IMR-90 (cell line): ENCODE measurements around the gene TSNAXIP1.

Source experiments
- BHLHE40 ChIP-seq: fragments of 150-350 bp; IDR thresholded peaks from 2 replicates; pipeline ENCODE4 v1.6.1; 2016; ENCODE audit warnings: mild to moderate bottlenecking, low read depth, low read length
- CEBPB ChIP-seq: IDR thresholded peaks from 2 replicates; pipeline ENCODE4 v1.6.1; 2012; ENCODE audit warnings: low read depth, low read length, improper control_type of control experiment
- CHD1 ChIP-seq: IDR thresholded peaks from 2 replicates; pipeline ENCODE4 v1.6.1; 2012; ENCODE audit warnings: low read depth, low read length, improper control_type of control experiment
- CTCF ChIP-seq: conservative IDR thresholded peaks from 2 replicates; pipeline ENCODE4 v1.5.1; 2012; ENCODE audit warnings: mild to moderate bottlenecking, low read depth, low read length, improper control_type of control experiment
- MAFK ChIP-seq: IDR thresholded peaks from 2 replicates; pipeline ENCODE4 v1.6.1; 2012; ENCODE audit warnings: low read depth, low read length, improper control_type of control experiment
- POLR2A ChIP-seq: IDR thresholded peaks from 2 replicates; pipeline ENCODE4 v1.6.1; 2012; ENCODE audit warnings: mild to moderate bottlenecking, low read depth, low read length
- SMC3 ChIP-seq: fragments of 150-350 bp; IDR thresholded peaks from 2 replicates; pipeline ENCODE4 v1.6.1; 2016; ENCODE audit warnings: low read depth, mild to moderate bottlenecking, antibody characterized with exemption, low read length, moderate library complexity
- USF2 ChIP-seq: fragments of 150-350 bp; IDR thresholded peaks from 2 replicates; pipeline ENCODE4 v1.6.1; 2017; ENCODE audit warnings: mild to moderate bottlenecking, antibody characterized with exemption, low read length, low read depth

GRCh38 chr16:67820608-67821259 lies 14.0 kb downstream of the TSNAXIP1 start:
- TF ChIP-seq CTCF = no peak
- TF ChIP-seq CEBPB = no peak
- no peak for TF ChIP-seq POLR2A
- no peak for TF ChIP-seq USF2
- no peak for TF ChIP-seq SMC3
- no peak for TF ChIP-seq CHD1
- TF ChIP-seq BHLHE40 = no peak
- no peak for TF ChIP-seq MAFK
